ENCODE results near the gene KDM1B. TPM values are rescaled to one million over a fixed set of nuclear protein-coding genes. Genes with fewer than 3 reads are reported as not detected.

The KDM1B gene
- total and polyA plus RNA-seq, 9 of the 15 experiments (the other 6 are each of a cell fraction or from before 2014, with no cell fraction given): 1.4 to 58.9 (median 36.3) TPM

GRCh38 chr6:18214003-18214402, 58.8 kb downstream of the KDM1B start (continued):
- TF ChIP-seq ZNF518B (CRISPR knock-in tag; IDR thresholded peaks at IDR 0.05) (no peak), ZNF184 (CRISPR knock-in tag; IDR thresholded peaks at IDR 0.05) (no peak), OTX1 (CRISPR knock-in tag; IDR thresholded peaks at IDR 0.05) (no peak), KLF10 (CRISPR knock-in tag; IDR thresholded peaks at IDR 0.05) (no peak), ZKSCAN8 (CRISPR knock-in tag; IDR thresholded peaks at IDR 0.05) (no peak), SIN3B (IDR thresholded peaks at IDR 0.05; ENCODE audit: low read depth) (no peak), ATF7 (IDR thresholded peaks at IDR 0.05) (no peak), IRF1 (CRISPR knock-in tag; IDR thresholded peaks at IDR 0.05; ENCODE audit: borderline replicate concordance) (no peak)

- H3K79me2 ChIP-seq (ENCODE audit: control insufficient read depth, insufficient read depth, low read length): no peaks in the 10 kb centered on the region
- intact Hi-C loops (cut with micrococcal nuclease): no loop called here
- H3K4me2 ChIP-seq (ENCODE audit: insufficient read depth, low read length): no peak overlapping the region
- POLR2A ChIA-PET: no interaction called here
- H3K9ac ChIP-seq (ENCODE audit: insufficient read depth in 1 of 2, low read depth in 2 of 2, low read length in 2 of 2): no peak overlapping the region
- no peaks in the 10 kb centered on the region for H3K4me1 ChIP-seq (replicated peaks in 1 of 2; ENCODE audit: control insufficient read depth in 2 of 2, insufficient read depth in 2 of 2, low read length in 2 of 2)
- WGBS (ENCODE audit: insufficient coverage, low coverage, missing lambda C conversion rate): 72% methylated on average over 7 of the region's 7 CpGs
- ATAC-seq (no peak; the same call in 2 of the 3 replicates), DNase-seq (ENCODE audit: extremely low read depth in 1 of 4, low spot score in 3 of 4) (no peak), FAIRE-seq (no peak)
- in situ Hi-C loops (cut with MboI): no loop called here
- H3K27me3 ChIP-seq (ENCODE audit: control insufficient read depth in 2 of 2, insufficient read depth in 2 of 2, low read length in 2 of 2): no peaks in the 10 kb centered on the region
- TF ChIP-seq SPI1 (IDR thresholded peaks at IDR 0.05; ENCODE audit: borderline replicate concordance, low read depth, low read length) (peak; percentile 52; the same call in 1 of the 2 replicates), NELFE (IDR thresholded peaks at IDR 0.05; ENCODE audit: insufficient read depth, insufficient read length) (no peak)
- H2AFZ ChIP-seq (ENCODE audit: low read depth, low read length): no peak overlapping the region
- H3K9me1 ChIP-seq (ENCODE audit: control insufficient read depth, insufficient read depth, low read length): no peaks in the 10 kb centered on the region
- BruUV-seq (replicated peaks): no TSS peak
- CTCF ChIA-PET (ENCODE audit: low intra/inter-chr PET ratio): no interaction called here
- no peak overlapping the region for H3K4me3 ChIP-seq
- no peaks in the 10 kb centered on the region for H3K9me3 ChIP-seq (replicated peaks; ENCODE audit: control insufficient read depth, insufficient read depth, low read depth, low read length)
- no peaks in the 10 kb centered on the region for H4K20me1 ChIP-seq (replicated peaks; ENCODE audit: control insufficient read depth, insufficient read depth, low read length)
- peaks cover 59% of the 10 kb centered on the region; the same call in 2 of the 3 replicates for H3K36me3 ChIP-seq (ENCODE audit: control insufficient read depth, insufficient read depth, low read length)
- H3K27ac ChIP-seq (ENCODE audit: extremely low read depth, low read depth, low read length): no peak overlapping the region
Observed at GRCh38 chr6:18215436-18215835, 60.2 kb downstream of the KDM1B start.

Measured in K562 (cell line).